ENCODE results near the gene PTGS2. TPM values are rescaled to one million over a fixed set of nuclear protein-coding genes. Genes with fewer than 3 reads are reported as not detected.

PTGS2 gene
- total RNA-seq, 2 experiments from 2014 or later: 0.61 to 0.88 TPM

- Mint-ChIP-seq H3K36me3 (ENCODE audit: low read depth) (no peaks in the 10 kb centered on the region), H3K27me3 (peaks cover 2% of the 10 kb centered on the region), H3K4me1 (ENCODE audit: low read depth) (no peaks in the 10 kb centered on the region), H3K4me3 (no peak overlapping the region), H3K27ac (no peak overlapping the region), H3K9me3 (peaks cover 3% of the 10 kb centered on the region)
- H3K36me3 ChIP-seq (ENCODE audit: insufficient read depth, low read length): no peaks in the 10 kb centered on the region
- ATAC-seq (ENCODE audit: poor library complexity): no peak
- intact Hi-C loops (cut with DNase I, micrococcal nuclease): no loop called here
- ChIA-PET POLR2A (no interaction called here), CTCF (no interaction called here)
- H3K4me1 ChIP-seq (ENCODE audit: insufficient read depth, low read length): no peaks in the 10 kb centered on the region
- peaks cover 0 to 3% of the 10 kb centered on the region in 2 experiments for H3K27me3 ChIP-seq (ENCODE audit: control insufficient read depth in 1 of 2, insufficient read depth in 2 of 2, low read length in 2 of 2)
- peak in 1 of 14 experiments; percentile 11 for DNase-seq
- no peak overlapping the region for H3K4me3 ChIP-seq (ENCODE audit: low read length)
- no peak for TF ChIP-seq CTCF (IDR thresholded peaks at IDR 0.05)
- H3K9me3 ChIP-seq (ENCODE audit: control insufficient read depth in 1 of 2, insufficient read depth in 1 of 2, low read length in 2 of 2): no peaks in the 10 kb centered on the region
- H3K27ac ChIP-seq (ENCODE audit: low read depth in 1 of 2, low read length in 2 of 2): no peak overlapping the region
Observed at GRCh38 chr1:186662752-186663151, 17.5 kb downstream of the PTGS2 start.

GRCh38 chr1:186659890-186660341 is 20.3 kb downstream of the PTGS2 start:
- TF ChIP-seq CTCF (IDR thresholded peaks at IDR 0.05): no peak
- H3K36me3 ChIP-seq (ENCODE audit: insufficient read depth, low read length): no peaks in the 10 kb centered on the region
- H3K4me3 ChIP-seq (ENCODE audit: low read length): no peak overlapping the region
- H3K27me3 ChIP-seq (ENCODE audit: control insufficient read depth in 1 of 2, insufficient read depth in 2 of 2, low read length in 2 of 2): no peaks in the 10 kb centered on the region
- intact Hi-C loops (cut with DNase I, micrococcal nuclease): no loop called here
- Mint-ChIP-seq H3K4me1 (ENCODE audit: low read depth) (no peaks in the 10 kb centered on the region), H3K36me3 (ENCODE audit: low read depth) (no peaks in the 10 kb centered on the region), H3K27me3 (no peaks in the 10 kb centered on the region), H3K4me3 (no peak overlapping the region), H3K27ac (no peak overlapping the region), H3K9me3 (peaks cover 3% of the 10 kb centered on the region)
- H3K27ac ChIP-seq (ENCODE audit: low read depth in 1 of 2, low read length in 2 of 2): no peak overlapping the region
- peaks cover 0 to 5% of the 10 kb centered on the region in 2 experiments for H3K9me3 ChIP-seq (ENCODE audit: control insufficient read depth in 1 of 2, insufficient read depth in 1 of 2, low read length in 2 of 2)
- H3K4me1 ChIP-seq (ENCODE audit: insufficient read depth, low read length): no peaks in the 10 kb centered on the region
- POLR2A ChIA-PET: no interaction called here
- DNase-seq (peak in 2 of 14 experiments; percentile 15 to 23), ATAC-seq (ENCODE audit: poor library complexity) (no peak)
- CTCF ChIA-PET: no interaction called here

- H3K27me3 ChIP-seq (ENCODE audit: control insufficient read depth in 1 of 2, insufficient read depth in 2 of 2, low read length in 2 of 2): no peaks in the 10 kb centered on the region
- peaks cover 0 to 5% of the 10 kb centered on the region in 2 experiments for H3K9me3 ChIP-seq (ENCODE audit: control insufficient read depth in 1 of 2, insufficient read depth in 1 of 2, low read length in 2 of 2)
- no peak for DNase-seq
- Mint-ChIP-seq H3K27me3 (no peaks in the 10 kb centered on the region), H3K36me3 (ENCODE audit: low read depth) (no peaks in the 10 kb centered on the region), H3K9me3 (peaks cover 3% of the 10 kb centered on the region), H3K4me1 (ENCODE audit: low read depth) (no peaks in the 10 kb centered on the region), H3K4me3 (no peak overlapping the region), H3K27ac (no peak overlapping the region)
- H3K4me3 ChIP-seq (ENCODE audit: low read length): no peak overlapping the region
- H3K36me3 ChIP-seq (ENCODE audit: insufficient read depth, low read length): no peaks in the 10 kb centered on the region
- intact Hi-C loops (cut with DNase I, micrococcal nuclease): no loop called here
- ChIA-PET CTCF (no interaction called here), POLR2A (no interaction called here)
- H3K4me1 ChIP-seq (ENCODE audit: insufficient read depth, low read length): no peaks in the 10 kb centered on the region
- no peak for ATAC-seq (ENCODE audit: poor library complexity)
- no peak for TF ChIP-seq CTCF (IDR thresholded peaks at IDR 0.05)
- H3K27ac ChIP-seq (ENCODE audit: low read depth in 1 of 2, low read length in 2 of 2): no peak overlapping the region
Observed at GRCh38 chr1:186658999-186659398, 21.2 kb downstream of the PTGS2 start.
